ENCODE data around the gene CDRT4.

DNA sequence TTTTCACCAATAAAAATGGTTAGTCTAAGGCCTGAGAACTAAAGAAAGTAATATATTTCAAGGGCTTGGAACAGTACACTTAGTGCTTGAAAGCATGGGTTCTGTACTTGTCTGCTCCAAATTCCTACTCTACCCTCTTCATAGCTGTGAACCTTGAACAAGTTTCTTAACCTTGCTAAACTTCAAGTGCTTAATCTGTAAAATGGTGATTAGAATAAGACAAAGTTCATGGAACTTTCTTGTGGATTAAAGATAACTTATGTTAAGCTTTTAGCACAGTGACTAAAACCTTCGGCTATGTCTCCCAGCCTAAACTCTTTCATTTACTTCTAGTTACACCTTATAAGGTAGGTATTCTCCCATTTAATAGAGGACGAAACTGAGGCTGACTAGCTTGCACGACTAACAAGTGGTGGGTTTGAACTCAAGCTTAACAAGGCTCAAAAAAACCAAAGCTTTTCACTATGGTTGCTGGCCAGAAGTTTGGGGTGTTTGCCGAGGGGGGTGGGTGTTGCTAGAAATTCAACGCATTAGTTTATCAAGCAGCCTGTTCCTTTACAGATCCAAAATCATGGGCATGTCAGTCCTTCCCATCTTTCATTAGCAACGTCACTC lies 28.8 kb downstream of the CDRT4 start:
- TF ChIP-seq, protein P1, sequence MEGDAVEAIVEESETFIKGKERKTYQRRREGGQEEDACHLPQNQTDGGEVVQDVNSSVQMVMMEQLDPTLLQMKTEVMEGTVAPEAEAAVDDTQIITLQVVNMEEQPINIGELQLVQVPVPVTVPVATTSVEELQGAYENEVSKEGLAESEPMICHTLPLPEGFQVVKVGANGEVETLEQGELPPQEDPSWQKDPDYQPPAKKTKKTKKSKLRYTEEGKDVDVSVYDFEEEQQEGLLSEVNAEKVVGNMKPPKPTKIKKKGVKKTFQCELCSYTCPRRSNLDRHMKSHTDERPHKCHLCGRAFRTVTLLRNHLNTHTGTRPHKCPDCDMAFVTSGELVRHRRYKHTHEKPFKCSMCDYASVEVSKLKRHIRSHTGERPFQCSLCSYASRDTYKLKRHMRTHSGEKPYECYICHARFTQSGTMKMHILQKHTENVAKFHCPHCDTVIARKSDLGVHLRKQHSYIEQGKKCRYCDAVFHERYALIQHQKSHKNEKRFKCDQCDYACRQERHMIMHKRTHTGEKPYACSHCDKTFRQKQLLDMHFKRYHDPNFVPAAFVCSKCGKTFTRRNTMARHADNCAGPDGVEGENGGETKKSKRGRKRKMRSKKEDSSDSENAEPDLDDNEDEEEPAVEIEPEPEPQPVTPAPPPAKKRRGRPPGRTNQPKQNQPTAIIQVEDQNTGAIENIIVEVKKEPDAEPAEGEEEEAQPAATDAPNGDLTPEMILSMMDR (IDR thresholded peaks at IDR 0.05) = no peak
- TF ChIP-seq POLR2AphosphoS5 (IDR thresholded peaks at IDR 0.05) = no peak
- TF ChIP-seq EP300 (IDR thresholded peaks at IDR 0.05) = no peak
- no peak for TF ChIP-seq POLR2A (IDR thresholded peaks at IDR 0.05)
